Posterior cingulate gyrus (tissue), 11 donors: Measurements from ENCODE around the gene EPB41L4B.
"Not testable (repeated sequence)": the region's sequence is repeated elsewhere in the genome, so short reads cannot be mapped to it uniquely, and the experiment has no call there.

Experiments used
- DNase-seq, 10 donors: peaks; one replicate each; pipeline versions ENCODE4 v3.0.0 to v3.0.0-alpha.2; 2020 to 2021; ENCODE audit warnings: mixed read lengths in 3 of 10
- intact Hi-C: fragments of 100-400 bp; cut with DNase I; formaldehyde crosslinking; loops from one replicate; pipeline ENCODE4 v1.15.1; 2023

EPB41L4B gene

DNA sequence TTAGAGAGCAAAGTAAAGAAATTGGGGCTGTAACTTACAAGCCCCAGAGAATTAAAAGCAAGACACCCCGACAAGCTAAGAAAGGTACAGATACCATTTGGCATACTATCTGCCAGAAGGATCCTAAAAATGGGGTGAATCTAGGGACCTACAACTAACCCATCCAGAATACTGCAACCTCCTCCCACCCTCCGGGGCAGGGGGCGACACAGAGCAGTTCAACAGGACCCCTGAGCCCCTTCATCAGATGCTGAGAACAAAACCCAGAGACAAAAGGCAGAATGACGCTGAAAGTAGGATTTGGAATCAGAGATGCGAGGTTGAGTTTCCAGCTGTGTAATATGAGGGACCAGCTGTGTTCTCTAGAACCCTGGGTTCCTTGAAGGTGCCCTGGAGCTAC lies 71.2 kb downstream of the EPB41L4B start:
- intact Hi-C loops = loop anchor here (10.0 kb wide), 1 partner anchor 155 kb away; no protein-coding TSS in a partner anchor

DNA sequence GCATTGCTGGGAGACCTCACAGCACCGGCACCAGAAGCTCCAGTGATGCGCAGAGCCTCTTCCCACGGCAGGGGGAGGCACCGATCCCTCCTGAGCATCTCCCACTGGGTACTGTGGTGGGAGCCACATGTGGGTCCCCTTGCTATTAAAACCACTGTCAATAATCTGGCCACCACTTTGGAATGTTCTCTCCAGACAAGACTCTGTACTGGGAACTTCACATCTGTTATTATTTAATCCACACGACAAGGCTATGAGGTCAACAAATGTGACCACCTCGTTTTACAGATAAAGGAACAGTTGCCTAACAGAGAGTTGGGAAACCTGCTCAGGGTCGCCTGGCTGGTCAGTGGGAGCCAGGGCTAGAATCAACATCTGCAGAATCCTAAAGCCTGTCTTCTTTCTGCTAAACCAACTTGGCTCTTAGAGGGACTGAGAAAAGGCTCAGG lies 72.7 kb downstream of the EPB41L4B start:
- intact Hi-C loops = loop anchor here (10.0 kb wide), 1 partner anchor 157 kb away; no protein-coding TSS in a partner anchor

More for the DNA sequence above, 71.2 kb downstream of the EPB41L4B start:
- no peak for DNase-seq

GRCh38 chr9:109247228-109247627 lies 73.6 kb downstream of the EPB41L4B start:
- DNase-seq = no peak
- intact Hi-C loops = loop anchor here (10.0 kb wide), 1 partner anchor 158 kb away; no protein-coding TSS in a partner anchor

More for the DNA sequence above, 72.7 kb downstream of the EPB41L4B start:
- no peak for DNase-seq

DNA sequence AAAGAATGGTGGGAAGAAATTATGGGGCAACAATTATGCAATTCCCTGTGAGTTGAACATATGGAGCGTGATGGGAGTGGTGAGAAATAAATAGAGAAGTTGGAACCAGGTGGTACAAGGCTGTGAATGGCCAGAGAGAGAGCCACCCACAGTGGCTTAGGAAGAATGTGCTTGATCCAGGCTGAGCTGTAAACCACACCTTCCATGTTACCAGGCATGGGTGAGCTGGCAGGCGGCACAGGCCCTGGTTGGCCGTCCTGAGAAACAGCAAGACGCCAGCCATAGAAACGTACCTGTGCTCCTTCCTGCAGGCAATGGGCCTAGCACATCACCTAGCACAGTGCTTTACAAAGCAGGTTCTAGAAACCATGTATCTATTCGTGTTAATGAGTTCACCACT lies 74.3 kb downstream of the EPB41L4B start:
- DNase-seq = peak in 4 of 10 donors; percentile 23 to 86 (median 54)
- intact Hi-C loops = loop anchor here (10.0 kb wide), 1 partner anchor 158 kb away; no protein-coding TSS in a partner anchor

DNA sequence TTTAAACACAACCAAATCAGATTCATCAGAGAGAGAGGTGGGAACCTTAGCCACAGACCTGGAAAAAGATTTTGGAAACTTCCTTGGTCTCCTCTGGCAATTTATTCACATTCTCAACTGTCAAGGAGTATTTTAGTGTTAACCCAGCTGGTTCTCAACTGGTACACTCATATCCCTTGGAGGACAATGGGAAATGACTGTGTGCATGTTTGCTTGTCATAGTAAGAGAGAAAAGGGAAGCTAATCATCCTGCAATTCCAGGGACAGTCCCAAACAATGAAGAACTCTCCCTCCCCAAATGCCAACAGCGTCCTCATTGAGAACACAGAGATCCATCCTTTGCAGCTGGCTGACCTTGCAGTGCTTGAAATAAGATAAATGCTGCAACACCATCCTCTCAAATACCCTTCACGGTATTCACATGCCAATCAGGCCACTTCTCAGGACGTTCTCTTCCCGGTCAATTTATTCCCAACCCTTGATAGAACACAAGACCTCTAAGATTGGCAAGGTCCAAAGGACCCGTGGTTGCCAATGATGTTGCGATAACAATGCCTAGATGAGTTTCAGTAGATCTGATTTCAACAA lies 75.5 kb downstream of the EPB41L4B start:
- intact Hi-C loops = loop anchor here (2.0 to 10.0 kb wide), 2 partner anchors 75 to 159 kb away; partner anchors contain the start of gene EPB41L4B
- no peak for DNase-seq

DNA sequence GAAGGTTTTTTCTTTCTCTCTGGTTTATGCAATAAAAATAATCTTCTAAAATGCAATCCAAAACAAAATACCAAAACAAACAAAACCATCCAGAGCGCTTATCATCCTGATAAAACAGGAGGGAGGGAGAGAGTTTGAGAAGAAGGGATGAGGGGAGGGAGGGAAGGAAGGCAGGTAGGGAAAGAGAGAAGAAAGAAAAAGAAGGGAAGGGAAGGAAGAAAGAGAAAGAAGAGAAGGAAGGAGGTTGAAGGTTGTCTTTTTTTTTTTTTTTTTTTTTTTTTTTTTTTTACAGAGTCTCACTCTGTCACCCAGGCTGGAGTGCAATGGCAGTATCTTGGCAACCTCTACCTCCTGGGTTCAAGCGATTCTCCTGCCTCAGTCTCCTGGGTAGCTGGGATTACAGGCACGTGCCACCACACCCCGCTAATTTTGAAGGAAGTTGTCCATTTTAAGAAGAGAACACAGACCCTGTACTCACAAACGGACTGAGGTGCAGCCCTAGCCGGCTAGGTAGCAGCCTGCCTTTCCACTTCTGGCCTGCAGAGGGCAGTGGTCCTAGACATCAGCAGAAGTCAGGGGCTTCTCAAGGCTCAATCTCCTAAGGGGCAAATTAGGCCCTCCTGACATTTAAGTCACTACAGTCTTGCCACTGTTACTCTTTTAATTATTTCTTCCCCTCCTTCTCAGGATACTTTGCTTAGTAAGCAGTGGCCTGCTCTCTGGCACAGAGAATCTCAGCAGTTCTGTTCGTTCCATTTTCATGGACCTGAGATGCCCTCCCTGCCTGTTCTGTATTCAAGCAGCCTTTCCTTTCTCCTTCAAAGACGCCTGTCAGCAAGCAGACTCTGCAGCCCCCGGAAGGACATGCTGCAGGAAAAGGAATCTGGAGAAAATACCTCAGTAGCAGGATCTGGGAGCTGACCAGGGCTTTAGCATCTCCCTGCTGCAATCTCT lies 76.4 kb downstream of the EPB41L4B start:
- DNase-seq = peak; percentile 49 to 95 (median 76)
- intact Hi-C loops = loop anchor here (2.0 to 10.0 kb wide), 3 partner anchors 76 to 228 kb away; partner anchors contain the start of gene EPB41L4B

- intact Hi-C loops = loop anchor here (5.0 to 10.0 kb wide), 2 partner anchors 162 to 230 kb away; no protein-coding TSS in a partner anchor
- DNase-seq = no peak
Measured at GRCh38 chr9:109242741-109243140, 78.1 kb downstream of the EPB41L4B start.

DNA sequence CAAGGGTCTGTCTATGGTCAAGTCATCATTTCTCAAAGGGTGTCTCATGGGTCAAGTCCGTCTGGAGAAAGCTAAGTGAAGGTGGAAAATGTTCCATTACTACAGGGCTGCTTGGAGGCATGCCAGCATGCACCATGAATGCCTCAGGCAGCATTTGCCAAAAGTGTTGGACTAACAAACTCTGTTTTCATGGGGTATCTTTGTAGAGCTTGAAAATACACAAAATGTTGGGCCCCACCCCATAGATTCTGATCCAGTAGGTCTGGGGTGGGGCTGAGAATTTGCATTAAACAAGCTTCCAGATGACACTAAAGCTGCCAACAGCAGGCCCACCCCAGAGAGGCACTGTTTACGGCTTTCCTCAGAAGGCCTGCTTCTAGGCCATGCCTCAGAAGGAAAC lies 78.8 kb downstream of the EPB41L4B start:
- intact Hi-C loops = loop anchor here (5.0 to 10.0 kb wide), 2 partner anchors 163 to 230 kb away; no protein-coding TSS in a partner anchor
- no peak for DNase-seq

- DNase-seq = no peak
- intact Hi-C loops = loop anchor here (5.0 to 10.0 kb wide), 2 partner anchors 164 to 231 kb away; no protein-coding TSS in a partner anchor
Measured at GRCh38 chr9:109241207-109241606, 79.7 kb downstream of the EPB41L4B start.

DNA sequence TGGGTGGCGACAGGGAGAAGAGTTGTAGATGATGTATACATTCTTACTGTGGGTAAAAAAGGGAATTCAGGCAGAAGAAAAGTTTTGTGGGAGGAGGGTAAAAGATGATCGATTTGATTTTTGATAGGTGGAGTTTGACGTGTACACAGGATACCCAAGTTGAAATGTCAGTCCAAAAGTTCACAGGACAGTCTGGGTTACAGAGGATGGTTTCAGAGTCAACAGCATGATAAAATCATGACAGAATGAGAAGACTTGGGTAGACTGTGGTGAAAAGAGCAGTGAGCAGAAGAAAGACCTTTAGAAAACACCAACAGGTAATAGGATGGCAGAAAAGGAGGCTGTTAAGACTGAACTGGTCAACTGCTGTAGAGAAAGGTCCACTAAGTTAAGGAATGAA lies 81.6 kb downstream of the EPB41L4B start:
- no peak for DNase-seq
- intact Hi-C loops = no loop called here

- no peak for DNase-seq
- intact Hi-C loops = no loop called here
Measured at GRCh38 chr9:109238655-109239054, 82.2 kb downstream of the EPB41L4B start.

GRCh38 chr9:109238125-109238524 lies 82.7 kb downstream of the EPB41L4B start:
- no peak for DNase-seq
- intact Hi-C loops = no loop called here

- intact Hi-C loops = no loop called here
- no peak for DNase-seq
Measured at GRCh38 chr9:109232449-109233237, 88.2 kb downstream of the EPB41L4B start.

GRCh38 chr9:109231593-109231992 lies 89.3 kb downstream of the EPB41L4B start:
- intact Hi-C loops = no loop called here
- no peak for DNase-seq

DNA sequence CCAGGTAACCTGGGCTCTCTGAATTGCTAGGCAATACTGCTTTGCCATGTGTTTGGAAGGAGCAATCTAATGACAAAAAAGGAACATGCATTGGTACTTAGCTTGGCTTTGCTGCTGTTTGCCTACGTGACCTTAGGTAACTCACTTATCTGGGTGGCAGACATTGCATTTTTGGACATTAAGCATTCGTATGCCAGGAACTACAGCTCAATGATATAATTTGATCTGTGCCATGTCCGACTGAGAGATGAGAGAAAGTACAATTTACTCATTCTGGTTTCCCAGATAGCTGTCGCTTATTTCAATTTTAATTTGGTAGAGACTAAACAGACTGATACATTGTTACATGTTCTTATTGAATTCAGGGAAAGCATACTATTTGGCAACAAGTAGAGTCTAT lies 90.6 kb downstream of the EPB41L4B start:
- intact Hi-C loops = no loop called here
- no peak for DNase-seq

- intact Hi-C loops = no loop called here
- DNase-seq = no peak
Measured at GRCh38 chr9:109229682-109230081, 91.2 kb downstream of the EPB41L4B start.

DNA sequence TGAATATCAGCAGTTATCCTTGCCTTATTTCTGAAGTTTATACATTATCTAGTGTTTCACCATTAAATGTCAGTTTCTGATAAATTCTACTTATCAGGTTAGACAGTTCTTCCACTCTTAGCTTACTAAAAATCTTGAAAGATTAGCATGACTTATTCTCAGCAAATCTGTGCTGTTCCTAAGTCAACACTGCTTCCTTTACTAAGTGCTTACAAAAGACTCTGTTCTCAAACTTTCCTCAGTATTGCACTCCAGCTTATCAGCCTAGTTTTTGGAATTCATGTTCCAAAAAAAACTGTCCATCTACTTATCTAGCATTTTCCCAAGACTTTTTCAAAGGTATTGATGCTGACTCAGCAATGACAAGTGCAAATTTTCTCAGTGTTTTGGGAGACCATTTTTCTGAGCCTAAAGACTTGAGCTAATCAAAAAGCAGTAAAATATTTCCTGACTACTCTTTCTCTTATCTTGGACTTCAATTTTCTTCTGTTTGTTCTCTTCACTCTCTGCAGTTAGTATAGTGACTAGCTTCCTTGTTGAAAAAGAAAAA lies 92.7 kb downstream of the EPB41L4B start:
- no peak for DNase-seq
- intact Hi-C loops = no loop called here

GRCh38 chr9:109225629-109226028 lies 95.2 kb downstream of the EPB41L4B start:
- intact Hi-C loops = no loop called here
- DNase-seq = no peak

DNA sequence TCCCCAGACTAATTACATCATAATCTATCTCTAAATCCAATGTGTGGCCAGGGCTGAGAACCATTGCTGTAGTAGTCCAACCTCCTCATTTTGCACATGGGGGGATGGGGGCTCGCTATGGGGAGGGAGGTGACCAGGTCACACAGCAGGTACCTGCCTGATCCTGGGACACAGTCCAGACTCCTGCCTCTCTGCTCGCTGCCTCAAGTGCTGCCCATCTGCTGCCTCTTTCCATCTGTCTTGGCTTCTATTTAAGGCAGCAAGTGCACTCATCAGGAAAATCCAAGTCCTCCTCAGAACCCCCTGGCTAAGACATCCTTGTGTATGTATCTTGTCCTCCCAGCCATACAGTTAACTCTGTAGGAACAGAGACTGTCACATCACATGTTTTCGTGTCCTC lies 96.1 kb downstream of the EPB41L4B start:
- intact Hi-C loops = no loop called here
- DNase-seq = no peak

DNA sequence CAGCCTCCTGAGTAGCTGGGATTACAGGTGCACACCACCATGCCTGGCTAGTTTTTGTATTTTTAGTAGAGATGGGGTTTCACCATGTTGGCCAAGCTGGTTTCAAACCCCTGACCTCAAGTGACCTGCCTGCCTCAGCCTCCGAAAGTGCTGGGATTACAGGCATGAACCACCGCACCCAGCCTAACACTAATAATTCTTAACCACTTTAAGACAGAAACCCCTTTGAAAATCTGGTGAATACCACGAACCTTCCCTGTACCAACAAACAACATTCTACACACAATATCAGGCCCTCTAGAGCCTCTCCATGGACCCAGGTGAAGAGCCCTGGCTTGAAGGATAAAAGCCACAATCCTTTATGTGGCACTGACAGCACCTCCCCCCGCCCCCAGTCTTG lies 102.6 kb downstream of the EPB41L4B start:
- intact Hi-C loops, DNase-seq: not testable (repeated sequence)
